ENCODE measurements around the gene ALPL.

Gene ALPL

GRCh38 chr1:21530368-21531016 is 21.3 kb downstream of the ALPL start:
- no peak for TF ChIP-seq CTCF (IDR thresholded peaks at IDR 0.05; ENCODE audit: control insufficient read depth, insufficient read depth, low read depth, low read length, missing control alignments)
- DNase-seq (ENCODE audit: low read depth) = no peak
- no peak overlapping the region for H3K4me3 ChIP-seq (ENCODE audit: control insufficient read depth, low read depth, low read length)

GRCh38 chr1:21531241-21531640 is 22.0 kb downstream of the ALPL start:
- no peak for TF ChIP-seq CTCF (IDR thresholded peaks at IDR 0.05; ENCODE audit: control insufficient read depth, insufficient read depth, low read depth, low read length, missing control alignments)
- DNase-seq (ENCODE audit: low read depth) = no peak
- H3K4me3 ChIP-seq (ENCODE audit: control insufficient read depth, low read depth, low read length) = no peak overlapping the region

DNA sequence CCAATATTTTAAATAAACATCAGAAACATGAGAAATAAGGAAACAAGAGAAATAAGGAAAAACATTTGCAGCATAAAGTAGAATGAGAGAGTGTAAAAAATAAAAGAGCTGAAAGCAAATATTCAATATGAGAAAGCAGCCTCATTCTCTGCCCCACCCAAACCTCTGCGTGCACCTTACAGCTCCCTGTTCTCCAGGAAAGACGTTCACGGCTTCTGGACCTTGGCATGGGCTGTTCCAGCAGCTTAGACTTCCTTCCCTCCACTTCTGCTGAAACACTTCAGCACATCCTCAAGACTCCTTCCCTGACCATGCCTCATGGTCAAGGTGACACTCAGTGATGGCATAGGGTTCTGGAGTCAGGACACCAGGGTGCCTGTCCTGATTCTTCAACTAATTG is 23.3 kb downstream of the ALPL start:
- DNase-seq (ENCODE audit: low read depth) = no peak
- no peak for TF ChIP-seq CTCF (IDR thresholded peaks at IDR 0.05; ENCODE audit: control insufficient read depth, insufficient read depth, low read depth, low read length, missing control alignments)
- H3K4me3 ChIP-seq (ENCODE audit: control insufficient read depth, low read depth, low read length) = no peak overlapping the region

DNA sequence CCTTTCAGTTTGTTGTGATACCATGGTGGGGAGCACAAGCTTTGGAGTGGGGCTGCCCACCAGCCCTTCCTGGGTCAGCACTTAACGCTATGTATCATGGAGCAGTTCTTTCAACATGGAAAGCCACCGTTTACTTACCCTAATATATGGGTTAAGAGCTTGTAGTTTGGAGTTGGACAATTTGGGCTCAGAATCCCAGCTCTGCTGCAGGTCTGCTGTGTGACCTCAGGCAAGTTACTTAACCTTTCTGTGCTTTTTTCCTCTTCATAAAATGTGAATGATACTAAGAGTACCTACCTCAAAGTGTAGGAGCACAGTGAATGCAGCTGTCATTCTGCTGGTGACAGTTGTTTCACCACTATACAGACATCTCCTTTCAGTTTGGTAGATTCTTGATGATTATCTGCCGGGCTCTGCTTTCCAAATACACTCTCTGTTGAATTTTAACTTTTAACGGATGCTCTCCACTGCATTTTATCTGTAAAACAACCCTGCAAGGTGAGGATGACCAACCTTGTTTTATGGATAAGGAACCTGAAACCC is 23.8 kb downstream of the ALPL start:
- no peak overlapping the region for H3K4me3 ChIP-seq (ENCODE audit: control insufficient read depth, low read depth, low read length)
- DNase-seq (ENCODE audit: low read depth) = no peak
- TF ChIP-seq CTCF (IDR thresholded peaks at IDR 0.05; ENCODE audit: control insufficient read depth, insufficient read depth, low read depth, low read length, missing control alignments) = no peak

DNA sequence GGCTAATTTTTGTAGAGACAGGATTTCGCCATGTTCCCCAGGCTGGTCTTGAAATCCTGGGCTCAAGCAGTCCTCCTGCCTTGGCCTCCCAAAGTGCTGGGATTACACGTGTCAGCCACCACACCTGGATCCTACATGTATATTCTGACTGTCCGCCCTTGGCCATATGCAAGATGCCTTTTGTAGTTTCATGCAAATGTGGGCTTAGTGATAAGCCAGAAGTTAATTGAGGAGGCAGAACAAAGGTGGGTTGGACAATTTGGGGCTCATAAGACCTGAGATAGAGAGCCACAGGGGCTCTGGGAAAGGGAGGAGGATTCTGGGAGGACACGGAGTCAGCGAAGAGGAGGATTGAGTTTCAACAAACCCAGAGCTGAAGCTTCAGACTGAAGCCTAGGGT is 24.9 kb downstream of the ALPL start:
- no peak overlapping the region for H3K4me3 ChIP-seq (ENCODE audit: control insufficient read depth, low read depth, low read length)
- TF ChIP-seq CTCF (IDR thresholded peaks at IDR 0.05; ENCODE audit: control insufficient read depth, insufficient read depth, low read depth, low read length, missing control alignments) = no peak
- DNase-seq (ENCODE audit: low read depth) = no peak

DNA sequence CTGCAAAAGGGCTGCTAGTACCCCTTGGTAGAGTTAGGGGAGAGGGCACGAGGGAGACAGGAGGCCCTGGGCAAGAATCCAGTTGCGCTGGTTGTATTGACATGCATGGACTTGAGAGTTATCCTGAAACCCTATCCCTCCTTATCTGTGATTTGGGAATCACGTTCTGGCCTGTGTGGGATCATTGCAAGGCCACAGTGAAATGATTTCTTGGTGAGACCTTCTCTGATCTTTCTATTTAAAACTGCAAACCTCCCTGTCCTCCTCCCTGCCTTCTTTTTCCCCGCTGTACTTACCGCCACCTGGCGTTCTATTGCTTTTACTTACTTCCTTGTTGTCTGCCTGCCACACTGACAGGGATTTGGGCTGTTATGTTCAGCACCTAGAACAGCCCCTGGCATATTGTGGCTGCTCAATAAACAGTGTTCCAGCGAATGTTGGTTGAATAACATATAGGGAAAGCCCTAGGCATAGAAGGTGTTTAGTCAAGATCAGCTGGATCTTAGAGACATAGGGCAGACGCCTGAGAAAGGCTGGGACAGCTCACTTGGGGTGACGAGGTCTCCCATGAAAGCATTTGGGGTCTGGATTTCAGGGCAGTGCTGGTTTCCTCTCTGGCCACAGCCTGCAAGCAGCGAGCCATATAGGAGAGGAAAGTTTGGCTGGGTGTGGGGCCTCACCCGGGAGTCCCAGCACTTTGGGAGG is 25.6 kb downstream of the ALPL start:
- peak; percentile 42 for TF ChIP-seq CTCF (IDR thresholded peaks at IDR 0.05; ENCODE audit: control insufficient read depth, insufficient read depth, low read depth, low read length, missing control alignments)
- H3K4me3 ChIP-seq (ENCODE audit: control insufficient read depth, low read depth, low read length) = no peak overlapping the region
- DNase-seq (ENCODE audit: low read depth) = no peak

Data from AG09309 (cell line).